ENCODE data around the gene IGF2BP3. TPM values are rescaled to one million over a fixed set of nuclear protein-coding genes. Genes with fewer than 3 reads are reported as not detected.
A peak's percentile ranks its signal among the peaks of the same experiment; 100 is the strongest.
"Not testable (repeated sequence)": the region's sequence is repeated elsewhere in the genome, so short reads cannot be mapped to it uniquely, and the experiment has no call there.

IGF2BP3 gene
- total and polyA plus RNA-seq, 8 donors: 0.09 to 1.3 (median 0.55) TPM

GRCh38 chr7:23490357-23491135, 20.3 kb upstream of the IGF2BP3 start:
- Histone ChIP-seq H3K27me3 (no peaks in the 10 kb centered on the region), H3K4me3 (peak overlapping the region; percentile 8 to 47 (median 26)), H3K9me3 (no peaks in the 10 kb centered on the region), H3K36me3 (no peaks in the 10 kb centered on the region), H3K27ac (no peak overlapping the region), H3K4me1 (no peaks in the 10 kb centered on the region)
- intact Hi-C loops (cut with DNase I): no loop called here
- DNase-seq (peak in 4 of 6 donors; percentile 31 to 67 (median 54)), FAIRE-seq (no peak), ATAC-seq (peak; percentile 73 to 93 (median 88))
- no peak for TF ChIP-seq CTCF (IDR thresholded peaks at IDR 0.05)
- 36 to 44% methylated on average over 56 of the region's 56 CpGs for WGBS, 2 donors

GRCh38 chr7:23488714-23489113, 18.4 kb upstream of the IGF2BP3 start:
- H3K9me3 ChIP-seq; H3K27ac ChIP-seq; FAIRE-seq; H3K4me3 ChIP-seq; H3K4me1 ChIP-seq; intact Hi-C loops (cut with DNase I); H3K27me3 ChIP-seq; ATAC-seq; DNase-seq; H3K36me3 ChIP-seq: not testable (repeated sequence)
- WGBS, 2 donors: 94 to 96% methylated on average over 12 to 13 of the region's 13 CpGs

GRCh38 chr7:23487670-23488069, 17.4 kb upstream of the IGF2BP3 start:
- no peak for TF ChIP-seq CTCF (IDR thresholded peaks at IDR 0.05)
- Histone ChIP-seq H3K4me1 (no peaks in the 10 kb centered on the region), H3K27ac (no peak overlapping the region), H3K36me3 (no peaks in the 10 kb centered on the region), H3K27me3 (peaks cover 0 to 3% (median 0%) of the 10 kb centered on the region in 4 donors), H3K4me3 (no peak overlapping the region), H3K9me3 (no peaks in the 10 kb centered on the region)
- no peak for FAIRE-seq
- intact Hi-C loops (cut with DNase I): no loop called here
- WGBS, 2 donors: 35 to 40% methylated on average over 4 of the region's 4 CpGs
- no peak for DNase-seq
- ATAC-seq: no peak

GRCh38 chr7:23486002-23486773, 15.9 kb upstream of the IGF2BP3 start:
- Histone ChIP-seq H3K36me3 (no peaks in the 10 kb centered on the region), H3K27ac (no peak overlapping the region), H3K4me3 (no peak overlapping the region), H3K4me1 (no peaks in the 10 kb centered on the region), H3K27me3 (peaks cover 0 to 9% (median 0%) of the 10 kb centered on the region in 4 donors), H3K9me3 (no peaks in the 10 kb centered on the region)
- 65 to 67% methylated on average over 13 of the region's 13 CpGs for WGBS, 2 donors
- ATAC-seq (no peak), DNase-seq (no peak), FAIRE-seq (no peak)
- intact Hi-C loops (cut with DNase I): no loop called here
- TF ChIP-seq CTCF (IDR thresholded peaks at IDR 0.05): no peak

- Histone ChIP-seq H3K27ac (no peak overlapping the region), H3K36me3 (no peaks in the 10 kb centered on the region), H3K9me3 (no peaks in the 10 kb centered on the region), H3K27me3 (peaks cover 0 to 40% (median 15%) of the 10 kb centered on the region in 4 donors), H3K4me3 (no peak overlapping the region), H3K4me1 (no peaks in the 10 kb centered on the region)
- no peak for FAIRE-seq
- intact Hi-C loops (cut with DNase I): no loop called here
- no peak for DNase-seq
- no peak for ATAC-seq
- TF ChIP-seq CTCF (IDR thresholded peaks at IDR 0.05): no peak
- WGBS, 2 donors: 86 to 93% methylated on average over 4 of the region's 4 CpGs
Observed at GRCh38 chr7:23482686-23483085, 12.4 kb upstream of the IGF2BP3 start.

Measured in pancreas (tissue), 10 donors.